ENCODE measurements around the gene KBTBD4.

The KBTBD4 gene

GRCh38 chr11:47578524-47579494 is at the start of gene KBTBD4, which contains the start of gene NDUFS3:
TSS of gene KBTBD4 (minus strand) at chr11:47578970. CDS start at chr11:47578951, 19 bp downstream.
TSS of gene NDUFS3 (plus strand) at chr11:47579074. CDS start at chr11:47579092, 18 bp downstream.
- DNase-seq (ENCODE audit: low read depth in 3 of 3, low spot score in 1 of 3): peak; percentile 68 to 90 (median 80)

GRCh38 chr11:47628026-47628425 is 49.3 kb upstream of the KBTBD4 start:
- DNase-seq (ENCODE audit: low read depth in 3 of 3, low spot score in 1 of 3): no peak

DNA sequence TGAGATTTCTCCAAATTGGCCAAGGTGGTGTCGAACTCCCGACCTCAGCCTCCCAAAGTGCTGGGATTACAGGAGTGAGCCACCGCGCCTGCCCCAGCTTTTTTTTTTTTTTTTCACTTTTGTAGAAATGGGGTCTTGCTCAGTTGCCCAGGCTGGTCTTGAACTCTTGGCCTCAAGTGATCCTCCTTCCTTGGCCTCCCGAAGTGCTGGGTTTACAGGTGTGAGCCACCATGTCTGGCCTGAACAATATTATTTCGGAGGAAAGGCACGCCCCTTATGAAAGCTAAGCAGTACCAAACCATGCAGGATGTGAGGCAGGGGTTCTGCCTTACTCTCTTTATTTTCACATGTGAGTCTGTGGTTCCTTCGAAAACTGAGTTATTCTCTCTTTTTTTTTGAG is 47.5 kb upstream of the KBTBD4 start:
- no peak for DNase-seq (ENCODE audit: low read depth in 3 of 3, low spot score in 1 of 3)

DNA sequence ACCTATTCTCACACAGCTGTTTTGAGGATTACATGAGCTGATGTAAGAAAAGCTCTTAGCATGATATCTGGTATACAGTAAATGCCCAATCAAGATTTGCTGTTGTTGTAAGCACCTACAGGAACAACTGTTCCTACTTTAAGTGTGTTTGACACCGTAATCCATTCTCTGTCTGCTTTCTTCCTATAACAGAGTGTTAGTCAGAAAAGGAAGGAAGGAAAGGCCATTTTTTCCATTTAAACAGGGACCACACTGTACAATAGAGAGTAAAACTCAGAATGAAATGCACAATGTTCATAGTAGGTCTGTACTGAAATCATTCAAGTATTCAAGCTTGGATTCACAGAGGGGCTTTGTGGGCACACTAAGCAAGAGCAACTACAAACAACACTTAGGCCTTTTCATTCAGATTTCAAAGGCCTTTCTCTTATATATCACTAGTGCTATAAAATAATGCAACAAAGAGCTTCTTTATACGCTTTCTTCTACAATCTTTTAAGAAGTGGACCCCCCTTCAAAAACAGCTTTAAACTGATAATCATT is 42.1 kb upstream of the KBTBD4 start:
- no peak for DNase-seq (ENCODE audit: low read depth in 3 of 3, low spot score in 1 of 3)

GRCh38 chr11:47617417-47617809 is 38.6 kb upstream of the KBTBD4 start:
- DNase-seq (ENCODE audit: low read depth in 3 of 3, low spot score in 1 of 3): no peak

- DNase-seq (ENCODE audit: low read depth in 3 of 3, low spot score in 1 of 3): no peak
Observed at GRCh38 chr11:47616726-47617416, 38.1 kb upstream of the KBTBD4 start.

- no peak for DNase-seq (ENCODE audit: low read depth in 3 of 3, low spot score in 1 of 3)
Observed at GRCh38 chr11:47615249-47615648, 36.5 kb upstream of the KBTBD4 start.

DNA sequence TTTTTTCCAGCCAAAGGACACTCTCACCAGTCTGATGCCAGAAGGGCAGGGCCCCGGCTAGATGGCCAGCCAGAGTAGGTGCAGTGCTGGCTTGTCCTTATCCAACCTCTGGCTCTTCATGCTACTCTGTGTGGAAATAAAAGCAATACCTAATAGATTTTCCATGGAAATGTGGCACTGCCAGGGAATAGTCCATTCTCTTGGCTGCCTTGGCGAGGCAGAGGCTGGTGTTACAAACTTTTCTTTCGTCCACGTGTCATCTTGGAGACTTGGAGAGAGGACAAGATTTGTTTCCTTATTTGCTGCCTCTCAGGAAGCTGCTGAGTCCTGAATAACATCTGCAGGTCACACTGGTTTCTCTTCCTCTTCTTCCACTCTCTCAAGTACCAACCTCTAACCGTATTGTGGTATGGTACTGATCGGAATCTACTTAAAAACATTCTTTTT is 32.6 kb upstream of the KBTBD4 start:
- no peak for DNase-seq (ENCODE audit: low read depth in 3 of 3, low spot score in 1 of 3)

DNA sequence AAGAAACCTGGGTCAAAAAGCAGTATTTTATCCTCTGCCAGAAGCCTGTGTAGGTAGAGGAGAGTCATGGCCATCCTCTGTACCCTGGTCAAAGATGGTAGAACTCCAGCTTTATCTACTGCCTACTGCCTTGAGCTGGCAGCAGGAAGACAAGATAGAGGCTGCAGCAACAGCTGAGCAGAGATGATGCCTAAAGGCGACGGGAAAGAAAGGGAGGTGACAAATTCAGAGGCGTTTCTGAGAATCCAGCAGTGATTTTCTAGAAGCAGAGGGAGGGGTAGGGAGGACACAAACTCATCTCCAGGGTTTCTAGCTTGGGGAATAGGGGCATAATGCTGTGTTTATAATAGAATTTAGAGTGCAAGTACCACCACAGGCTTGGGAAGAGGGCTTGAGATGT is 30.9 kb upstream of the KBTBD4 start:
- no peak for DNase-seq (ENCODE audit: low read depth in 3 of 3, low spot score in 1 of 3)

DNA sequence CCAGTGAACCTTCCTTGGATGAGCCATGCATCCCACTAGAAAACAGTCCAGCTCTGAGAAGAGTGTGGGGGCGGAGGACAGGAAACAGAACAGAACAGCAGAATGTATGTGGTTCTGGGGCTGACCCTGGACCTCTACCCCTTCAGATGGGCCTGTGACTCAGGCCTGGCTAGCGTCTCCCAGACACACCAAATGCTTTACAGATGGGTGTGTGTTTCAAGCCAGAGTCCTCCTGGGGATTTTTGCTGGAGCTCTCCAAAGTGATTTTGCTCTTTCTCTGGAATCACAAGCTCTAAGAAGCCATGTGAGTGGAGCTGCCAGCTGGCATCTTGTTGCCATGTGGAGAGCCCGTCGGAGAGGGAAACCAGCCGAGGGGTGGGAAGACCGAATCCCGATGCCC is 28.6 kb upstream of the KBTBD4 start:
- DNase-seq (ENCODE audit: low read depth in 3 of 3, low spot score in 1 of 3): no peak

DNA sequence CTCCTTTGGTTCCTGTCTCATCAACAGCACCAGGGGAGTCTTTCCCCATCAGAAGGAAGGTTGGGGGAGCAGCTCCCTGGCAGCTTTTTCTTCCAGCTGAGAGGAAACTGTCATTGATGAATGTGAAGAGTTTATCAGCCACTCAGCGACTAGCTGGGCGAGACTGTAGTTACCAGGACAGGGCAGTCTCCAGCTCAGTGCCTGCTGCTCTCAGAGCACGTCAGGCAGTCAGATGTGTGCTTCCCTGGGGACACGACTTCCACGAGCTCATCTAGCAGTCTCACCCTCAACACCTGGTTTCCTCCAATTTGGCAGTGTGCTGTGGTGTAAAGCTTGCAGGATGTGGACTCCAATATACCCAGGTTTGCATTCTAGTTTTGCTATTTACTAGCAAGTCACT is 28.0 kb upstream of the KBTBD4 start:
- no peak for DNase-seq (ENCODE audit: low read depth in 3 of 3, low spot score in 1 of 3)

- no peak for DNase-seq (ENCODE audit: low read depth in 3 of 3, low spot score in 1 of 3)
Observed at GRCh38 chr11:47605921-47606320, 27.2 kb upstream of the KBTBD4 start.

DNA sequence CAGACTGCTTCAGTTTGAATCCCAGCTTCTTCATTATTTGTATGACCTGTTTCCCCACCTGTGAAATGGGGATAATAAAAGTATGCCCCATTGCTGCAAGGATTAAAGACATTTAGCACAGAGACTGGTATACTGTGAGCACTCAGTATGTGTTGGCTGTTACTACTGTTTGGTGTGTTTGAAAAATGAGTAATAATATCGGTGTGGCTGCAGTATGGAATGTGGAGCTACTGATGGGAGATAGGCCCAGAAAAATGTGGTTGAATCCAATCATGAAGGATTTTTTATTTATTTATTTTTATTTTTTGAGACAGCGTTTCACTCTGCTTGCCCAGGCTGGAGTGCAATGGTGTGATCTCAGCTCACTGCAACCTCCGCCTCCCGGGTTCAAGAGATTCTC is 24.5 kb upstream of the KBTBD4 start:
- no peak for DNase-seq (ENCODE audit: low read depth in 3 of 3, low spot score in 1 of 3)

GRCh38 chr11:47599902-47600301 is 21.1 kb upstream of the KBTBD4 start:
- DNase-seq (ENCODE audit: low read depth in 3 of 3, low spot score in 1 of 3): no peak

GRCh38 chr11:47595967-47596366 is 17.2 kb upstream of the KBTBD4 start:
- DNase-seq (ENCODE audit: low read depth in 3 of 3, low spot score in 1 of 3): no peak

DNA sequence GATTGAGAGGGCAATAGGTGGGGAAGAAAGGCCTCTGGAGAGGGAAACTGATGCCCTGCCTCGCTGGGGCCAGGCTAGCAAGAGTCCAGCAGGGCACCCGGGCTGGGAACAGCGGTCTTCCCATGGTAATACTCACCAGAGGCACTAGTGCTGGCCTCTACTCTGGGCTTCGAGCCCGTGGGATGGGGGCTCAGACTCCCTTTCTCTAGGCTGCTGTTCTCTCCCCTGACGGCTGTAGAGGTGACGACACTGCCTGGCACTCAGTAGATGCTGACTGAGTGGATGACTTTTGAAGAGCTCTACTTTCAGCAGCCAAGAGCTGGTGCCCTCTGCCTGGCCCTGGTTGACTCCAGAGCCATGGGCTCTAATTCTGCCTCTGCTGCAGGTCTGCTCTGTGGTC is 16.3 kb upstream of the KBTBD4 start:
- DNase-seq (ENCODE audit: low read depth in 3 of 3, low spot score in 1 of 3): no peak

DNA sequence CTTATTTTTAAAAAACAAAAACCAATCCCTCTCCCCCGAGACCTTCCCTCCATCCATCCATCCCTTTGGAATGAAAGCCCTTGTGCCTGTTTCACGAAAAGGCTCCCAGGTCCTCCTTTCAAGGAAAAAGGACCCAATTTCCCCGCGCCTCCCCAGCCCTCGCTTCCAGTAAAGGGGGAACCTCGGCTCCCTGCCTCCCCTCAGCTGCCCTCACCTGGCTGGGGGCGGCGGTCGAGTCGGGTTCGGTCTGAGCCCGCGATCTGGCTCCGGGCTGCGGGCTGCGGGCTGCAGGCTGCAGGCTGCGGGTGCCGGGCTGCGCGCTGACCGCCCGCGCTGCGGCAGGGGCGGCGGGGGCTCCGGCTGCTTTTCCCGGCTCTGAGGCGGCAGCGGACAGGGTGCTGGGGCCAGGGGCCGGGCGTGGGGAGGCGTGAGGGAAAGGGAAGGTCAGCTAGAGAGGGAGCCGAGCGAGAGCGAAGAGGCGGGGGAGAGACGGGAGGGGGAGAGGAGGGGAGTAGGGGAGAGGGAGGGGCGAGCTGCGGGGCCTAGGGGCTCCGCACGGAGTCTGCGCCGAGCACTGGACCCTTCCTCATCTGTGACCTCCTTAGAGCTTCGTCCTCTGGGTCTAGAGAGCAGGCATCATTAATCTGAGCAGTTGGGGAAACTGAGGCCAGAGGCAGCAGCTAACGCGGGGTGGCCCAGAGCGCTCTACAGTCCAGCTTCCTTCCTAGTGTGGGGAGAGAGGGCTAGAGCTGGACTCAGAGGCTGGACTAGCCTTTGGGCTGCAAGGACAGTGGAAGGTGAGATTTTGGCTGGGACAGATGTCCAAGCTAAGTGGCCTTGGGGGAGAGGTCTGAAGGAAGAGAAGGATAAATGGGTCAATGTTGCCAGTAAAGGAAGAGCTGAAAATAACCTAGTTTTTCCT is 15.4 kb upstream of the KBTBD4 start, which contains the start of gene C1QTNF4:
Gene C1QTNF4 (minus strand): TSS at position 478 of the 922 bp plus-strand sequence. CDS start 3,601 bp downstream, outside the sequence.
- no peak for DNase-seq (ENCODE audit: low read depth in 3 of 3, low spot score in 1 of 3)

- DNase-seq (ENCODE audit: low read depth in 3 of 3, low spot score in 1 of 3): no peak
Observed at GRCh38 chr11:47593492-47593933, 14.7 kb upstream of the KBTBD4 start.

DNA sequence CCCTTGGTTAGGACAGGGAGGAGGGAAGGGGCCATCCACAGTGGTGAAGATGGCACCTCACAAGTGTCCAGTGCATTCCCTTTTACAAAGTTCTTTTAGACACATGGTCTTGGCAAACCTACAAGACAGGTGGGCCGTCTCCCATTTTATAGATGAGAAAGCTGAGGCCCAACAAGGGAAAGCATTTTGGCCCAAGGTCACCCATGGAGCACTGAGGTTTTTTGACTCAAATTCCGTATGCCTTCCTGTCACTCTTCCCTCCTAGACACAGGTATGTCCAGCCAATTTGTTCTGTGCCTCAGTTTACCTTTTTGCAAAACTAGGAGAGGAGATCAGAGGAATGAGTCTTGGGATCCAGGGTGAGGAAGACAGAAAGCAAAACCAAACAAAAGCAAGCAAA is 14.2 kb upstream of the KBTBD4 start:
- DNase-seq (ENCODE audit: low read depth in 3 of 3, low spot score in 1 of 3): no peak

- DNase-seq (ENCODE audit: low read depth in 3 of 3, low spot score in 1 of 3): no peak
Observed at GRCh38 chr11:47592251-47592650, 13.5 kb upstream of the KBTBD4 start.

GRCh38 chr11:47591764-47592163 is 13.0 kb upstream of the KBTBD4 start:
- no peak for DNase-seq (ENCODE audit: low read depth in 3 of 3, low spot score in 1 of 3)

Measured in stimulated activated CD4-positive, alpha-beta T cell treated with anti-CD3 and anti-CD28 coated beads, TNF-alpha, amount 100 ng/mL, for 1 hour (primary cell).